GM15510 (cell line): ENCODE data around the gene RFFL.
A peak's percentile ranks its signal among the peaks of the same experiment; 100 is the strongest.

Source experiments
- POLR2A ChIP-seq: IDR thresholded peaks from 3 replicates; pipeline ENCODE4 v1.6.1; 2011; ENCODE audit warnings: borderline replicate concordance; ENCODE audit not compliant: insufficient read length; ENCODE audit errors: extremely low read depth

RFFL gene

DNA sequence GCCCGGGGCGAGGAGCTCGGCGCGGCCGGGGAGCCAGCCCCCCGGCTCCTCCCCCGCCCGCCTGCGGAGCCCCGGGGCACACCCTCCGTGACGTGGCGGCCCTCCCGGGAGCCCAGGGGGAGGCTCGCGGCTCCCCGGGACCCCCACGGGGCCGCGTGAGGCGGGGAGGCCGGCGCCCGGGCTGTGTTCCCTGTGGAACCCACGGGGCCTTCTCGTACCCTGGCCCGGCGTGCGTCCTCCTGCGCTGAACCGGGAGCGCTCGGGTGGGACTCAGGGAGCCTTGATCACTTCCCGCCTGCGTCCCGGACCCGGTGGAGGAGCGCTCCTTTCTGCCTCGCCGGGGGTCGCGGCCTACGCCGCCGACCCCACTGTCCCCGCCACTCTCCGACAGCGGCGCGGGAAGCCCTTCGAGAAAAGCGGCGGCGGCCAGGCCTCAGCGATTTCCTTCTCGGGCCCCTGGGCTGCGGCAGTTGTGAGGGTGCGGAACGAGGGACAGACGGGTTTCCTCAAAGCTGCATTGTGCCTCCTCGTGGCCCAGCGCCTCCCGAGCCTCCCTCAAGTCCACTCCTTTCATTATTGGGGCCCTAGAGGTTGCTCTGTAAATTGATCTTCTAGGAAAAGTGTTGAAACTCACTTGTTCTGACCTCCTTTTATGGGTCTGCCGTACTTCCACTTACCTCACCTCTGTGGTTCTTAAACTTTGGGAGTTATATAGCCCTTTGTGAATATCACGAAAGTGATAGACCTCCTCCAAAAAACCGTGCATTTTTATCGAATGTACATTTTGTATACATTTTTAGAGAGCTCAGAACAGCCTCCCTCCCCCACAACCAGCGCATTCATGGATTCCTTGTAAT is 82.6 kb downstream of the RFFL start:
- TF ChIP-seq POLR2A: peak; percentile 58

DNA sequence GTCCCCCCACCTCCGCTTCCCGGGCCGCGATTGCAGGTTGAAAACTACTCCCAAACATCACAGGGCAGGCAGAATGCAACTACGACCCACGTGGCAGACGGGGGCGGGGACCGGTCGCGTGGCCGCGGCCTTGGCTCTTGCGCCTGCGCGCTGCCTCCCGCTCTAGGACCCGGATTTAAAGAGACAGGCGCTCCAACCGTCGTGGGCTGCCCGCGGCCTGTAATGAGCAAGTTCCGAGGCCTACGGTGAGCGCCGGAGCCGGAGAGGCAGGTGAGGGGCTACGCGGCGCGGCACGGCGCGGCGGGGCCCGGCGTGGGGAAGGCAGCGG is 83.2 kb downstream of the RFFL start, which contains the start of gene LIG3:
Gene LIG3 (plus strand): TSS at position 160 of the 328 bp plus-strand sequence. CDS start 2,494 bp downstream, outside the sequence.
- peak; percentile 68 for TF ChIP-seq POLR2A

DNA sequence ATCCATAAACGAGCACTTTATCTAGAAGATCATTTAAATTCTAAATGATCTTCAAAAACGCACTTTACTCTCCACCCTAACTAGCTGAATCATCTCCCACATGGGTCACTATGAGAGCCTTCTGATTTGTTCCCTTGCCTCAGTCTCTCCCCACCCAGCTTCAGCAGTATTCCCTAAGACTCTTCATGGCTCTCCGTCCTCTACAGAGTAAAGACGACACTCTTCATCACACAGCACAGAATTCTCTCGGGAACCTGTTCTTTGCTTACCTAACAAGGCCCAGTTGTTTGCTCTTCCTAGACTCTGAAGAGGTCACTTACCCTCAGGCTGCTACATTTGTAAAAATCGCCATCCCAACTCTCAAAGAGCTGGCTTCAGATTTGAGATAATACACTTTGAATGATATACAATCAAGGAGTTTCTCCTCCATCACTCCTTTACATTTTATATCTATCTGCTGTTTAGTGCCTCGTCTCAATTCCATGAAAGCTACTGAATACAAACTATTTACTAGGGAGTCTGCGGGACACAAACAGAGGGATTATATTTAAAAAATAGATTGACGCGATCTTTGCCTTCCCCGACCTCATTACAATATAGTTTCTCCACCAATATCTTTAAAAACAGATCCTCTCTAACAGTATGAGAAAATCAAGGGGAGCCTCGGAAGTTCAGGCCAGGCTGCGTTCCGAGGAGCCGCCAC is 83.7 kb downstream of the RFFL start:
- TF ChIP-seq POLR2A: no peak

DNA sequence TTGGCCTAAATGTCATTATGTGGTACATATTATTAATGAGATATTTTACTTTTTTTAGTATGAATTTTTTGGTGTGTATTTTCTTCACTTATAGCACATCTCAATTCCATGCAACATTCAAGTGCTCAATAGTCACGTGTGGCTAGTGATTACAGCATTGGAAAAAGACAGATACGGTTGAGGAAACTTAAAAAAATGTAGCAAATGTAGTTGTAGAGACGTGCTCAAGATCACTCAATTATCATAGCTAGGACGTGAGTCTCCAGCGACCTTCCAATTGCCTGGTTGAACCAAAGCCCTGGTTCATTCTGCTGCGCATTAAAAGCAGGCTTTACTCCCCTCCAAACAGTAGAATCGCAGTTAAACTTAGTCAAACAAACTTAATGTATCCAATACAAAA is 84.4 kb downstream of the RFFL start:
- TF ChIP-seq POLR2A: no peak

DNA sequence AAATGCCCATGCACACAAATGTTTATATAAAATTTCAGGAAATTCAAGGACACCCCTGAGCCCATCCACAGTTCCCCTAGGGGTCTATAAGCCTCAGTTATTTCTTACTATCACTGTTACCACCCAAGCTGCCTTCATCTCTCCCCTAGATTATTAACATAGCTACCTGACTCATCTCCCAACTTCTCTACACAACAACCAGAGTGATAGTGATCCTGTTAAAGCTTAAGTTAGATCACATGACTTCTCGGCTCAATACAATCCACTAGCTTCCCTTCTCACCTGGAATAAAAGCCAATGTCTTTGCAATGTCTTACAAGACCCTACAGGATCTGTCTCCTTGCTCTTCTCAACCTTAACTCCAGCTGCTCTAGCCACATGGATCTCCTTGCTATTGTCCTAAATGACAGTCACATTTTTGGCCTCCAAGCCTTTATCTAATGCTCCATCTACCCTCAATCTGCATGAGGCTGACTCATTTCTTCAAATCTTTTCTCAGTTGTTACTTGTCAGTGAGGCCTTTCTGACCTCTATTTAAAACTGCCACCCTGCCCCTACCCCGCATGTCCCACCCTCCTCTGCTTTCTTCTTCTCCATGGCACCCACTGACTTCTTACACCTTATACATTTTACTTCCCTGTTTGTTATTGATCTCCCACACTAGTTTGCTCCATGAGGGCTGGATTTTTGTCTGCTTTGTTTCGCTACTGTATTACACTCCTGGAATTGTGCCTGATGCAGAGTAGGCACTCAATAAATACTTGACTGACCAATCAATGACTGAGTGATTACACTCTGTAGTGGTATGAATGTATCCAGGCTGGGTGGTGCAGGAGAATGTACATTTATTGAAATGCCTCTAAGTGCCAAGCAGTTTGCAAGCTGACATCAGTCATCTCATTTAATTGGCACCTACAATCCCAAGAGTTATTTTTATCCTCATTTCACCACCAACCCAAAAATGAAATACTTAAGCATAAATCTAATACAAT is 88.4 kb downstream of the RFFL start:
- no peak for TF ChIP-seq POLR2A

DNA sequence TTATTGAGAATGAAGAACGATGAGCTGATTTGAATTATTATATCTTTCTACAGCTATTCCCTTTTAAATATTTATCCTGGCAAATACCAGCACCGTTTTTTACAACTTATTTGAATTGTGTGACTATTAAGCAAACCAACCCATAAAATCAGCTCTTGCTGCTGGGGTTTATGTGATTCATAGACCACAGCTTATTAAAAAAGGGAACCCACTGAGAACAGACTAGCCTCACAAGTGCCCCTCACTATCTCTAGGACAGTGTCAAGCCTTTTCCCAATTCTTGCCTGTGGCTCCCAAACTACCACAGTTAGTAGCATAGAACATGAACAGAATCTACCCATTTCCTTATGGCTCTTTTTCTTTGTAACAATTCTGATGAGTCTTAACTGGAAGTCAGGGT is 89.3 kb downstream of the RFFL start:
- no peak for TF ChIP-seq POLR2A

DNA sequence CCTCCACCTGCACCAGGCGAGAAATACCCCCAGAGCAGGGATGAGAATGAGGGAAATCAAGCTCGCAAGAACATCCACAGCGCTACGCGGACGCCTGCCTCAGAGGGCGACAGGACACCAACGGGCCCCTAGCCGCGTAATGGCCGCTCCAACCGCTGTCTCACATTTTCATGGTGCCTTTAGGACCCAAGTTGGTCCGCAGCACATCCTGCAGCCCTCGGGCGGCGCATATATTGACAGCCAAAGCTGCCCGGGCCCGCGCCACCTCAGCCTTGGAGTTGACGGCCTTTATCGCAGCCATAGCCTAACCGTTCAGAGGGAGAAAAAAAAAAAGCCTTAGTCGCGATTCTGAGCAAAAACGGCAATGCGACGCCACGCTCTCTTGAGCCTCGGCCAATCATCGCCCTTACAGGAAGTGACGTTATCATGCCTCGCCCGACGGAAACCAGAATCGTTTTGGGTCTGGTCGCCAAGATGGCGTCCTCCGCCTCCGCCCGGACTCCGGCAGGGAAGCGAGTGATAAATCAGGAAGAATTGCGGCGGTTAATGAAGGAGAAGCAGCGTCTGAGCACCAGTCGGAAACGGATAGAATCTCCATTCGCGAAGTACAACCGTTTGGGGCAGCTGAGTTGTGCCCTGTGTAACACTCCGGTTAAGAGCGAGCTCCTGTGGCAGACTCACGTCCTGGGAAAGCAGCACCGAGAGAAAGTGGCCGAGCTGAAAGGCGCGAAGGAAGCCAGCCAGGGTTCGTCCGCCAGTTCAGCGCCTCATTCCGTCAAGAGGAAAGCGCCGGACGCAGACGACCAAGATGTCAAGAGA is 102.2 kb downstream of the RFFL start, which contains the start of the genes CCT6B and ZNF830:
Gene CCT6B (minus strand): TSS at position 368 of the 819 bp plus-strand sequence. CDS start 67 bp downstream, at position 301.
Gene ZNF830 (plus strand): TSS at position 448 of the 819 bp plus-strand sequence. CDS start 27 bp downstream, at position 475.
- TF ChIP-seq POLR2A: peak; percentile 82

DNA sequence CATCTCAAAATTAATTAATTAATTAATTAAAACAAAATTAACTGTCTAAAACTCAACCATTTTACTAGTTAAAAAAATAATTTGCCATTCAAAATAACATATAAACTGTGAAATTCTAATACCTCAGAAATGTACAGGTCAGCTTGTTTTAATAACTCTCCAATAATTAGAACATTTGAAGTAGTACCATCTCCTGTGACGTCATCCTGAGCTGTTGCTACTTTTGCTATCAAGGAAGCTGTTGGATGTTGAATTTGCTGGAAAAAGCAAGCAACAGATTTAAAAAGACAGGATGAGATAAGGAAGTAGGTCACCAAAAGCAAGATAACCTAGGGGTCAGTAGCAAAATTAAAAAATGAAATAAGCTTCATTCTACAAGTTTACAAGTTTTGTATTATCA is 105.1 kb downstream of the RFFL start:
- no peak for TF ChIP-seq POLR2A
